HG03571 (cell line): Measurements from ENCODE around the gene SURF6.
"Not testable (repeated sequence)": the region's sequence is repeated elsewhere in the genome, so short reads cannot be mapped to it uniquely, and the experiment has no call there.

ENCODE experiments used
- ATAC-seq: cut with Tn5 transposase; IDR thresholded peaks from one replicate; pipeline ENCODE4 v1.9.1; 2021; ENCODE audit not compliant: unreplicated experiment

SURF6 gene

DNA sequence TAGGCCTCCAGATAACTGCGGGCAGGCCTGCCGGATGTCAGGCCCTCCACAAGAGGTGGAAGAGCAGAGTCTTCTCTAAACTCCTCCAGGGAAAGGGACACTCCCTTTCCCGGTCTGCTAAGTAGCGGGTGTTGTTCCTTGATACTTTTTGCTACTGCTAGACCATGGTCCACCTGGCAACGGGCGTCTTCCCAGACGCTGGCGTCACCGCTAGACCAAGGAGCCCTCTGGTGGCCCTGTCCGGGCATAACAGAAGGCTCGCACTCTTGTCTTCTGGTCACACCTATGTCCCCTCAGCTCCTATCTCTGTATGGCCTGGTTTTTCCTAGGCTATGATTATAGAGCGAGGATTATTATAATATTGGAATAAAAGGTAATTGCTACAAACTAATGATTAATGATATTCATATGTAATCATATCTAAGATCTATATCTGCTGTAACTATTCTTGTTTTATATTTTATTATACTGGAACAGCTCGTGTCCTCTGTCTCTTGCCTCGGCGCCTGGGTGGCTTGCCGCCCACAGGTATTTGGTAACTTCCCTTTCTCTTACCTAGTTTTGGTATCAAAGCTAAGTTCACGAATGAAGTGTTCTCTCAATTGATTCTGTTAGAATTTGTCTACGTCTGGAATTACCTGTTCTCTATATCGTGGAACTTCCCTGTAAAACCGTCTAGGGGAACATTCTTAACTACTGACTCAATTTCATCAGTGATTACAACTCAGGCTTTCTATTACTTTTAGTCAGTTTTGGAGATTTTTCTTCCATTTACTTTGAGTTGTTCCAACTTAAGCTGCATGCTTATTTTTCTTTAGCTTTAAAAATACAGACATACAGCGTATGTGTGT, 6.5 kb downstream of the SURF6 start:
- not testable (repeated sequence) for ATAC-seq

DNA sequence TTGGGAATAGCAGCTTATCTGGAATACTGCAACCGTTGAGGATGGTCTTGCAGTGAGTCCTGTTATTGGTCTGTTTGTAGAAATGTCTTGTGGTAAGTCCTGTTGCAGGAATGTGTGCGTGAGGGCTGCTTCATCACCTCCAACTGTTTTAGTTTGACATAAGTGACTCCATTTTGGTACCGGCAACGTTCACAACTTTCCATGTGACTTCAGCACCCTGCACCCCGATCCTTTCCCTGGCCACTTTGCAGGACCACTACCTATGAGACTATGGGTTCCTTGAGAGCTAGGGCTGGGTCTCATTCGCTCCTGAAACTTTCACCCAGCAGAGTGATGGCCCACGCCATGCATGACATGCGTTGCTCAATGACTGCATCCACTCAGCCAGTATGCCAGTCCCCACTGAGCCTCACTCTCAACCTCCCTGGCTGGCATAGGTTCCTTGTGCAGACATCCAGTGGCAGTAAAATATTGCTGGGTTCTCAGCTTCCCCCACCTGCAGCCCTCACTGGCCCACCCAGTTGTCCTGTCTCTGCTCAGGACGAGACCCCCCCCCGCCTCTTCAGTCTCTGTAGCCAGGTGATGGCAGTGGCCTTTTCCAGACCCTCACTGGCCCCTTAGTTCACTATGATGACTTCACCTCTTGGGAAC, 8.0 kb downstream of the SURF6 start:
- ATAC-seq = no peak

DNA sequence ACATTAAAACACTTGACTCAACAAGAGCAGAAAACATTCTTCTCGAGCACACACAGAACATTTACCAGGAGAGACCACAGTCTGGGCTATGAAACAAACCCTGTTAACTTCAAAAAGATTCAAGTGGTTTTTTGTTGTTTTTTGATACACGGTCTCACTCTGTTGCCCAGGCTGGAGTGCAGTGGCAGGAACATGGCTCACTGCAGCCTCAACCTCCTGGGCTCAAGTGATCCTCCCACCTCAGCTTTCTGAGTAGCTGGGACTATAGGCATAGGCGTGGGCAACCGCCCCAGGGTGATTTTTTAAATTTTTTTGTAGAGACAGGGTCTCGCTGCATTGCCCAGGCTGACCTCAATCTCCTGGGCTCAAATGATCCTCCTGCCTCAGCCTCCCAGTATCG, 9.0 kb downstream of the SURF6 start:
- not testable (repeated sequence) for ATAC-seq

DNA sequence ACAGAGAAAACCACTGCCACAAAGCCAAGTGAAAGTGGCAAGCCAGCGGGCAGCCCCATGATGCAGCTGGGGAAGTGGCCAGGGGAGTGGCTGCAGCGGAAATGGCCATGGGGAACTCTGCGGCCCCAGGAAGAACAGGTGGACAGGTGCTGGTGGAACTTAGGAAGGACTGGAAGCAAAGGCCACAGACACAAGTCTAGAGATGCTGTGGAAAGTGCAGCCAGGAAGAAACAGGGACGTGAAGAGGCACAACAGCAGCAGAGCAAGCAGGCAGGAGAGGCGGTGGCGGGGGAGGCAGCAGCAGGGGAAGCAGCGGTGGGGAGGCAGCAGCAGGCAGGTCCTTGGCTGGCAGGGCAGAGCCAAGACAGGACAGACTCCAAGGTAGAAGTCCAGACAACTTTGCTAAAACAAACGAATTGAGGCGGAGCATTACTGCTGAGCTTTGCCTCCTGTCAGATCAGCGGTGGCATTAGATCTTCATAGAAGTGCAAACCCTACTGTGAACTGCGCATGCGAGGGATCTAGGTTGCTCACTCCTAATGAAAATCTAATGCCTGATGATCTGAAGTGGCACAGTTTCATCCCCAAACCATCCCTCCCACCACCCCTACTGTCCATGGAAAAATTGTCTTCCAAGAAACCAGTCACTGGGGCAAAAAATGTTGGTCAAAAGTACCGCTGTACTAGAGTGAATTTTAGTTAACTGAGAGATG, 11.8 kb downstream of the SURF6 start:
- no peak for ATAC-seq

DNA sequence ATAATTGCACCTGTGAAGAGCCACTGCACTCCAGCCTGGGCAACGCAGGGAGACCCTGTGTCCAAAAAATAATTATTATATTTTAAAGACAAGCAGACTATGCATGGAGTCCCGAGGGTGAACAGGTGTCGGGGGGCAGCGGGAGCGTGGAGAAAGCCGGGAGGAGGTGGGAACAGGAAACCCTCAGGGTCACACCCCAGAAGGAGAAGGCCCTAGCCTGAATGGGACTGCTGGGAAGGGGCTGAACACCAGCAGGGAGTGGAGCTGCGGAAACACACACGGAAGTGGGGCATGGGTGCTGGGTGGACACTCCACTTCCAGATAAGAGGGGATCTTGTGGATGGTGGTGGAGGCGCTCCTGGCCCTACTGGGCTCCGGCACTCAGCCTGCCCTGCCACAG, 12.8 kb downstream of the SURF6 start:
- no peak for ATAC-seq

DNA sequence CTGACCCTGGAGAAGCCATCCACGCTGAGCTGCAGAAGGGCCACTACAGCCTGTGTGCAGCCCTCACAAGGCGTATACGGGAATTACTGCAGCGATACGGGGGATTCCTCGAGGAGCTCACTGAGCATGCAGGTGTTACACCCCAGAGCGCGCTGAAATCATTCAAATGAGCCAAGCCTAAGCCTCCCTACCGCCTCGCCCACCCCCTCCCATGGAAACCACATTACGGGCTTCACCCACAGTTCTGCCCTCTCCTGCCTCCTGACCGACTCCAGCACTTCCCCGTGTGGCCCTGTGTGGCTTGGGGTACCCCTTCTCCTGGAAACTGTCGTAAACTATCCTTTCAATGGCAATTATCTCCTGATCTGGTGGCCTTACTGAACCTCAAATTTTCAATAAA, 13.3 kb downstream of the SURF6 start:
- no peak for ATAC-seq

DNA sequence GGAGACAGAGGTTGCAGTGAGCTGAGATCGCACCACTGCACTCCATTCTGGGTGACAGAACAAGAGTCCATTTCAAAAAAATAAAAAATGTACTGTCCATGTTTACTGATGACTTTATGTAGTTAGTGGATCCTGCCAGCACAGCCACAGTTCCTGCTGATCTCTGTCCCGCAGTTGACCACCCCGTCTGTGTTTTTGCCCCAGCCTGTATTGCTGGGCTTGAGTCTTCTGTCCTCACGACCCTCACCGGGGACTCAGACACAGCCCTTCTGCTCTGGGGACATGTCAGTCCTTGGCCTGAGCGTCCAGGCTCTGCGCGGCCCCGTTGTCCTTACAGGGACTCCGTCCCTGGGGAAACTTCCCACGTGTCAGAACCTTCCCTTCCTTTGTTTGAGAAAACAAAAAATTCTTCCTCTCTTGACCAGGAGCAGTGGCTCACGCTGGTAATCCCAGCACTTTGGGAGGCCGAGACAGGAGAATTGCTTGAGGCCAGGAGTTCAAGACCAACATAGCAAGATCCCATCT, 14.5 kb downstream of the SURF6 start:
- no peak for ATAC-seq

DNA sequence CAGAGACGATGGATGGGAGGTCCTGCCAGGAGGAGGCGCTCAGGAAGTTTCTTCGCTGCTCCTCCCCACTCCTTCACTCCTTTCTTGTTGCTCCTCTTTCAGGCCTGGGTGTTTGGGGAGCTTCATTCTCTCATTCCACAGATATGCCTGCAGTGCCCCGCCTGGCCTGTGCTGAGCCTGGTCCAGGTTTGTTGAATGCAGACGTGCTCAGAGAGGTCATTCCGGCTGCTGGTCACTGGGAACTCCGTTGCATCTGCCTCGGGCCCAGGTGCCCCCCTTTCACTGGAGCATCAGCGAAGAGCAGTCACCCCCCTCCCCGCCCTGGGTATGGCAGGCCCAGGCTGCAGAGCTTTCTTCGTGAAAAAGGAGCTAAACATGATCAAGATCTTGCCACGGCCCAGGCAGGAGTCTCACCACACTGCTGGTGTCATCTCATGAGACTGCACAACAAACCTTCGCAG, 15.5 kb downstream of the SURF6 start:
- ATAC-seq = no peak

DNA sequence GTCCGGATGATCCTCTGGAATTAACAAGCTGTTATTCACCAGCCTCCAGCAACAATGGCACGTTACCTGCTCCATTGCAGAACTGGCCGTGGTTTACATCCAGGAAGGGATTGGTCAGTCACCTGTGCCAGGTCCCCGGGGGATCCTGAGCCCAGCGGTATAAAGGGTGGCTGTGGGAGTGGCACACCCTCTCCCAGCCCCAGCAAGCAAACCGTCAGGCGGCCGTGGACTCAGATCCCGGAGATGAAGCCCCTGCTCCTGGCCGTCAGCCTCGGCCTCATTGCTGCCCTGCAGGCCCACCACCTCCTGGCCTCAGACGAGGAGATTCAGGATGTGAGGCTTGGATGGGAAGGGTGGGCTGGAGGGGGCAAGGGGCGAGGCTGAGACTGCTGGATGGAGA, 18.4 kb downstream of the SURF6 start:
- ATAC-seq = not testable (repeated sequence)

DNA sequence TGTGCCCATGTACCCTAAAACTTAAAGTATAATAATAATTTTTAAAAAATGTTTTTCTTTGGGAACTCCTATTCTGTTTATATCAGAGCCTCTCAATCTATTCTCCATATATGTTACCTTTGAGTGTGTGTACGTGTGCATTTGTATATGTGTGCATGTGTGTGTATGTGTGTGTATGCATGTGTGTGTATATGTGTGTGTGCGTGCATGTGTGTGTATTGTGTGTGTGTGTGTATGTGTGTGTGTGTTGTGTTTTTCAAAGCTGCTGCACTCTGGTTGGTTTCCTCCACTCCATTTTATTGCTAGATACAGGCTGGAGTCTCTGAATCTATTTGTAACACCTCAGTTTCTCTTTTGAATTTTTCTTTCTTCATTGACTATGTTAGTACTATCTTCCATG, 20.0 kb downstream of the SURF6 start:
- no peak for ATAC-seq

DNA sequence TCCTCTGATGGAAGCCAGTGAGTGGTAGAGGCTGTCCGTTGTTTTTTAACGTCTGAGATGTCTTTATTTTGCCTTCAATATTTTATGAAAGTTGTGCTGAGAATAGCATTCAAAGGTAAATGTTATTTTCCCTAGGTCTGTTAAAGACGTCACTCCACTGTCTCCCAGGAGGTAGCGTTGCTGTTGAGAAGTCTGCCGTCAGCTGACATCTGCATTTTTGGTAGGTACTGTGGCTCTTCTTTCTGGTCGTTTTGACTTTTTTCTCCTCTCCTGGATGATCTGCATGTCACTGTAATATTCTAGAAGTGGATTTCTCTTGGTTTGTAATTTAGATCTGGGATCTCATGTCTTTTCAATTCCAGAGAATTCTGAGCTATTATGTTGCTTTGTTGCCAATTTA, 26.4 kb downstream of the SURF6 start:
- no peak for ATAC-seq

DNA sequence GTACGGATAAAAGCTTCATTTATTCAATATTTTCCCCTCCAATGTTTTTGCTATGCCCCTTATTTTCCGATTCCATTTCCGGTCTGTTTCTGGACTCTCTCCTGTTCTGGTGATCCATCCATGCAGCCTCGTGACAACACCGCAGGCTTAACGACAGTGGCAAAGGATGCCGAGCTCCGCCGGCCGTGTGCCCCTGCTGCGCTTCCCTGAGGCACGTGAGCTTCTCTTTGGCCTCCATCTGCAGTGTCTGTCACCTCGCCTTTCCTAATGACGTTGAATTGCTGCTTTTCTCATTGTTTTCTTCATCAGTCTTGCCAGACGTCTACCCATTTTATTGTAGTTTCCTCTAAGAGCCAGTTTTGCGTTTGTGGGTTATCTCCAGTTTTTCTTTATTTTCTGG, 28.7 kb downstream of the SURF6 start:
- no peak for ATAC-seq

DNA sequence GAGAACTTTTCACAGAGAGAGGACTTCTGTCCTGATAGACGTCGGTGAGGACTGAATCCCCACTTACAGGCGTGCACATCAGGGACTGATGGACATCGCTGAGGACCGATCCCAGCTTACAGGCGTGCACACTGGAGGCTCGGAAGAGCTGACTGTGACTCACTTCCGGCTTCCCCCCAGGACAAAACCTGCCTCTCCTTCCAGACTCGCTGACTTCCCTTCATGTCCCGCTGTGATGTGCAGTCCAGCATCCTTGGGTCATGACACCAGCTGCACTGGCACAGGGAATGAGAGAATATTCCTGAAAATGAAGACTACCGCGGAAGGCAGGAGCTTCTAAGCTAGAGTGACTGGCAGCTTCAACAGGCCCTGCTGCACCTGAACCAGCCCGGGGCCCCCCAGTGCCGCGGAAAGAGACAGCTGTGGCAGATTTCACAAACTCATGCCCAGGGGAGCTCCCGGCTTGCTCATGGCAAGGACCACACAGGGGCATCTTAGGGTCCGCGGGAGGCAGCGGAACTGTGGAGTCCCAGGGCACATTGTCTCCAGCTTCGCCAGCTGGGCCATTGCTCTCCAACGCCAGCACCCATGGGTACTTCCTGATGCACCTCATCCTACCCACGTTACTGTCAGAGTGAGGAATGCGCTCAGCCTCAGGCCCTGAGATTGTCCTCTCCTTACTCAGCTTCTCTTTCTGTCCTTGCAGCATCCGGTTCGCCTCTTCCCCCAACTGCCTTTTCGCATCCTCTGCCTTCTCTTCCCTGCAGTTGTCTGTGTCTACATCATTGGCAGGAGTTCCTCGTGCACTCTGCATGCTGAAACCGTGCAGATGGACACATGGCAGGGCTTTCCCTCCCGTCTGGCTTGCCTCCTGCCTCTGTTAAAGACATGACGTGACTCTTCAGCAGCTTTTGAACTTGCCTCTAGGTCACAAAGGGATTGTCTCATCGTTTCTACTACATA, 29.5 kb downstream of the SURF6 start:
- no peak for ATAC-seq

DNA sequence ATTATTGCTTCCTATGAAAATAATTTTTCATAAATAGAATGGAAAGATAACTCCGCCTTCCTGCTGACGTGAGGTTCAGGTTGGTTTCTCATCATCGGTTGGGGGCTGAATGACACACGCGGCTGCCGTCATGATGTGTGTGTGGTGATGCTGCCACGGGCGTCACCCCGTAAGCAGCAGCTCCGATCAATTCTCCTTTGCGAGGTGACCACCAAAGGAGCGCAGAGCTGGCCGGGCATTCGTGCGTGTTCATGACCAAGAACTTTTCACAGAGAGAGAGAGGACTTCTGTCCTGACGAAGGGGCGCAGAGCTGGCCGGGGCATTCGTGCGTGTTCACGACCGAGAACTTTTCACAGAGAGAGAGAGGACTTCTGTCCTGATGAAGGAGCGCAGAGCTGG, 30.3 kb downstream of the SURF6 start:
- ATAC-seq = no peak

DNA sequence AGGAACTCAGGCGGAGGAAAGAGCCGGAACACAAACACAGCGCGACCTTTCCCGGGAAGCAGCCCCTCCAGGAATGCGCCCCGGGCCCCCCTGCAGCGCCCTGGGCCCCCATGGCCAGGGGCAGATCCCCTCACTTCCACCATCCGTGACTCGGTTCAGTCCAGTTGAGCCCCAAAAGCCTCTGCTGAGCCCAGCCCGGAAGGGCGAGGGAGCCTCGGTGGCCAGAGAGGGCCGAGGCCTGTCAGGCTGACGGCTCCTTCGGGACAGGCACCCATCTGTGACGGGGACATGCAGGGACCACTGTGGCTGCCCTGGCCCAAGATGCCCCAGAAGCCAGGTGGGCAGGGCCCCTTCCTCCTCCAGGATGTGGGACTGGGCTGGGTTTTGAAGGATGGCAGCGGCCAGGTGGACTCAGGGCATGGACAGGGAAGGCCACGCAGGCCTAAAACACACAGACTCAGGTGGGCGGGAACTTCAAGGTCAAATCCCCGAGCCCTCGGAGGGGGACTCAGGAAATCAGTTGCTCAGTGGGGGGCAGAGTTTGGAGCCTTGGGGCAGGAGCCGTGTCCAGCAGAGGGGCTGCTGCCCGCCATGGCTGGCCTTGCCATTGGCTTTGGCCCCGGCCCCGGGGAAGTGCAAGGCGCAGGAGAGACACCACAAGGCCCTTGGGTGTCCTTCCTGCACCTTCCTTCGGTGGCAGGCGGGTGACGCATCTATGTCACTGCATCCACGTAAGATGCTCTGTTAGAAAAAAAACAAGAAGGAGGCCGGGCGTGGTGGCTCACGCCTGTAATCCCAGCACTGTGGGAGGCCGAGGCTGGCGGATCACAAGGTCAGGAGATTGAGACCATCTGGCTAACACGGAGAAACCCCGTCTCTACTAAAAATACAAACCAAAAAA, 31.3 kb downstream of the SURF6 start:
- ATAC-seq = no peak

DNA sequence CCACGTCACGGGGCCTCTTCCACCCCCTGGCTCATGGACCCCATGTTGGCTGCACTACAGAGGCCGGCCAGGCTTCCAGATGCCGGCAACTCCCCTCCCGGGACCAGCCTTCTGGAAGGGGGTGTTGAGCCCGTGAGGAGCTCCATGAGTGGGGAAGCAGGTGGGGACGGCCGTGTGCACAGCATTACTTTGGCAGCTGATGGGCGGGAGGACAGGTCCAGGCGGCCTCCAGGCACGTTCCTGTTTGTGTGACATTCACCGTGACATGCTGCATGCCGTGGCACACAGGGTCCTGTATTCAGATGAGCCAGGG, 31.9 kb downstream of the SURF6 start:
- ATAC-seq = no peak

DNA sequence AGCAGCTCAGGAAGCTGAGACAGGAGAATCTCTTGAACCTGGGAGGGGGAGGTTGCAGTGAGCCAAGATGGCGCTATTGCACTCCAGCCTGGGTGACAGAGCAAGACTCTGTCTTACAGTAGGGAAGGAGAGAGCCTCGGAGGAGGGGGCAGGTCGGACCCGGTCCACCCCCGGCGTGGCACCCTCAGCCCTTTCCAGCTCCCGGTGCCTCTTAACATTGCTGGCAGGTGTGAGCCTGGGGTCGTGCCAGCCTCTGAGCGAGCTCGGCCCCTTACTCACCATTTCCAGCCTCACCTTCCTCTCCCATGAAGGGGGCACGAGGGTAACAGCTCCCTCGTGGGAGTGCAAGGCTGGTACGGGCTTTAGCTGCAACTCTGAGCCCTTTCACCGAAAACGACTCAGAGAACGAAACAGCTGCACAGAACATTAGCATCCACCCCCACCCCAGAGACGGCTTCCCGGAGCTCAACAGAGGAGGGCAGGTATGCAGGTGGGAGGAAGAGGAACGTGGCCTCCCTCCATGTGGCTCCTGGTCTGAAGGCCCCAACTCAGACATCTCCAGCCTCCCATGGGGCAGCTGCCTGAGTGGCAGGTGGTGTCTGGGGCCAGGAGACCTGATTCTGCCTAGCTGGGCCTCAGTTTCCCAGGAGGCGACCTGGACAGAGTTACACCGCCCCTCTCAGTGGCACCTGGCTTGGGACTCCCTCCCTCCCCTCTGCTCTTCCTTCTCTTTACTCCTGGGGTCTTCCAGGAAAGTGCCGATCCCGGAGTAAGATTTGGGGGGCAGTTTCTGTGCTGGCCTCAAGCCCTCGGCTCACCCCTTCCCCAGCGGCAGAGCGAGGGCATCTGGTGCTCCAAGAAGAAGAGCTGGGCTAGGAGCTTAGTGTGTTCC, 32.5 kb downstream of the SURF6 start:
- ATAC-seq = no peak
